GM21717 (cell line): ENCODE measurements around the gene FBXO42.

Experiments
- ATAC-seq: cut with Tn5 transposase; IDR thresholded peaks from one replicate; pipeline ENCODE4 v1.9.1; 2021; ENCODE audit warnings: mild to moderate bottlenecking, moderate library complexity; ENCODE audit not compliant: unreplicated experiment

FBXO42 gene

GRCh38 chr1:16326833-16327404, 25.4 kb downstream of the FBXO42 start:
- no peak for ATAC-seq

DNA sequence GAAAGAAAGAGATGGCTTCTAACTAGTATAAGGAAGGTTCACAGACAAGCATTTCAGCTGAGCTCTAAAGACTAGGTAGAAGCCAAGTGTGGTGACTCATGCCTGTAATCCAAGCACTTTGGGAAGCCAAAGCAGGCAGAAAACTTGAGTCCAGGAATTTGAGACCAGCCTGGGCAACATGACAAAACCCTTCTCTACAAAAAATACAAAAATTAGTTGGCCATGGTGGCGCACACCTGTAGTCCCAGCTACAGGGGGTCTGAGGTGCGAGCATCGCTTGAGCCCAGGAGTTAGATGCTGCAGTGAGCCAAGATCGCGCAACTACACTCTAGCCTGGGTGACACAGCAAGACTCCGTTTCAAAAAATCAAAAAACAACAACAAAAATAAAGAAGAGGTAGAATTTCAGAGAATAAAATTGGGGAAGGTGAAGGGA, 27.8 kb downstream of the FBXO42 start:
- no peak for ATAC-seq

GRCh38 chr1:16321176-16321867, 31.0 kb downstream of the FBXO42 start:
- ATAC-seq, result no peak

DNA sequence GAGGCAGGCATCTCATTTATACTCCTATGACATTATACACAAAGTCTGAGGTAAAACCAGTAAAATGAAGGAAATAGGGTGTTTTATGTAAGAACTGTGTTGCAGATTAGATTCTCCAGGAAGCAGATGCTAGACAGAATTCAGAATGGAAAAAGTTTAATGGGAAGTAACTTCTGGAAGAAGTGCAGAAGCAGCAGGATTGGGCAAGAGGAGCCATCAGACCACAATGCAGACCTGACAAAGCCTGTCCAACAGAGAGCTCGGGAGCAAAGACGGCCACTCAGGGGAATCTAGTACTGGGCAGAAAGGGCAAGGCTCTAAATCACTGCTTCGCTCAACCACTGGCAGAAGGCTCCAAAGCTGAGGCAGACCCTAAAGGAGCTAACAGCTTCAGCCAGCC, 33.7 kb downstream of the FBXO42 start:
- no peak for ATAC-seq

DNA sequence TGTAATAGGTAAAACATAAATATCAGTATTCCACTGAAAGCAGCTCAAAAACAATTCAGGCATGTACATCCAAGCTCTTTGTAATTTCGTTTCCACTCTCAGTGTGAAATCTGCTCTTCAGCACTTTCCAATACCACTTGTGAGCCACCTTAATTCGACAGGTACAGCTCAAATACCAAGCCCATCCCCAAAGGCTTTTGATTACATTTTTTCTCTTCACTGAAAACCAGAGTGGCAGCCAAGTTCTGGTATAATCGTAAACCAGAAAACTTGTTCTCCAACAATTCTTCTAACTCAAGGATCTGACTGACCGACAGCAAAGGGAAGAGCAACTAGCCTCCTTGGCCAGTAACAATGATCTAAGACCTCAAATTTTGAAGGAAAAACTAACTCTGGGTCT, 36.8 kb downstream of the FBXO42 start:
- no peak for ATAC-seq

DNA sequence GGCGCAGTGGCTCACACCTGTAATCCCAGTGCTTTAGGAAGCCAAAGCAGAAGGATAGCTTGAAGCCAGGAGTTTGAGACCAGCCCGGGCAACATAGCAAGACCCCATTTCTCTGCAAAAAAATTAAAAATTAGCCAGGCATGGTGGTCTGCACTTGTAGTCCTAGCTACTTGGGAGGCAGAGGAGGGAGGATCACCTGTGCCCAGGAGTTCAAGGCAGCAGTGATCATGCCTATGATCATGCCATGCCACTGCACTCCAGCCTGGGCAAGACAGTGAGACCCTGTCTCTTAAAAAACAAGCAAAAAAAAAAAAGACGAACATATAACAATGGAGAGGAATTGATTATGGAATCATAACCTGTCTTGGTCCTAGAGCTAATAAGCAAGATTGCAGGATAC, 45.1 kb downstream of the FBXO42 start:
- ATAC-seq, result no peak

DNA sequence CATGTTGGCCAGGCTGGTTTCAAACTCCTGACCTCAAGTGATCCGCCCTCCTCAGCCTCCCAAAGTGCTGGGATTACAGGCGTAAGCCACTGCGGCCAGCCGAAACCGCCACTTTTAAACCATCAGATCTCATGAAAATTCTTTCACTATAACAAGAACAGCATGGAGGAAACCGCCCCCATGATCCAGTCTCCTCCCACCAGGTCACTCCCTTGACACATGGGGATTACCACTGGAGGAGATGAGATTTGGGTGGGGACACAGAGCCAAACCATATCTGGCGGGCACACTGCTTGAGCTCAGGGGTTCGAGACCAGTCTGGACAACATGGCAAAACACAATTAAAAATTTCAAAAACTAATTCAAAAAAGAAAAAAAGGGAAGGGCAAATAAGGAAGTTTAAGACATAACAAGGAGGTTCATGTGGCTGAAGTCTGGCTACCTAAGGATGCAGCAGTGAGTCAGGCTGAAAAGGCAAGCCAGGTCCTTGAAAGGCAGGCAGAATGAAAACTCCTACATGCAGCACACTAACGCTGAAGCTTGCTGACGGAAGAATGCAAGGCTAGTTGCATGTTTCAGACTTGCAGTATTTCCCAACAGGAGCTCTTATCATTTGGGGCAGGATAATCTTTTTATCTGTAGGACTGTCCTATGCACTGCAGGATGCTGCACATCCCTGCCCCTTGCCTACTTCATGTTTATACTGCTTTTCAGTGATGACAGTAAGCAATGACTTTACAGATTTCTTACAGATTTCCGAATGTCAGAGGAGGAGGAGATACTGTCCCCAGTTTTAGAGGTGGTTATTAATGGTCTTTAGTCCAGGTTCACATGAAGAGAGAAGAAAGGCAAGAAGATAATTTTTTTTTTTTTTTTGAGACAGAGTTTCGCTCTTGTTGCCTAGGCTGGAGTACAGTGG, 49.3 kb downstream of the FBXO42 start:
- ATAC-seq, result no peak

DNA sequence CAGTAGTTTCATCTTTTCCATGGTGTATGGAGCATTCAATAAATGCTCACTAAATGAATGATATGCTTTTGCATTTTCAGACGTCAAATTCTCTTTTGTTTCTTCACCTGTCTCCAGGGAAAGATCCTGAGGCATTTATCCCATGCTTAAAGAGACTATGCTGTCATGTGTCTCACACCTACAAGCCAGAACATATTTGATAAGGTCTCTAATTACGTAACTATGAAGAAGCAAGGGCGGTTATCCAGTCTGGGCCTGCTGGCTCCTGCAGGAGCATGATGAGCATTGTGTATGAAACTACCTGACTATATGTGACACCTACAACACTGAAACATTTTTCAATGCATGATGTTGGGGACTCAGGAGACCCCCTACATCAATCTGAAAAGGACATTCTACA, 51.8 kb downstream of the FBXO42 start:
- no peak for ATAC-seq

DNA sequence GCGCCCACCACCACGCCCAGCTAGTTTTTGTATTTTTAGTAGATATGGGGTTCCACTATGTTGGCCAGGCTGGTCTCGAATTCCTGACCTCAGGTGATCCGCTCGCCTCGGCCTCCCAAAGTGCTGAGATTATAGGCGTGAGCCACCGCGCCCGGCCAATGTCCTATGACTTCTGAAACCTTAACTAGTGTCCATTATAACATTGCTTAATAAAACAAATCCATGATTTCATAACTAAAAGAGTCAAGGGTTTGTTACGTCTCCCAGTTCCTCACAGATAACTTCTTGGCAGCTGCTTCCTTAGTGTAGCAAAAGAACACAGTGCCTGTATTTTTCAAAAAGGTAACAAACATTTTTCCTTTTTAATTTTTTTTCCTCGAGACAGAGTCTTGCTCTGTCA, 53.6 kb downstream of the FBXO42 start:
- no peak for ATAC-seq

DNA sequence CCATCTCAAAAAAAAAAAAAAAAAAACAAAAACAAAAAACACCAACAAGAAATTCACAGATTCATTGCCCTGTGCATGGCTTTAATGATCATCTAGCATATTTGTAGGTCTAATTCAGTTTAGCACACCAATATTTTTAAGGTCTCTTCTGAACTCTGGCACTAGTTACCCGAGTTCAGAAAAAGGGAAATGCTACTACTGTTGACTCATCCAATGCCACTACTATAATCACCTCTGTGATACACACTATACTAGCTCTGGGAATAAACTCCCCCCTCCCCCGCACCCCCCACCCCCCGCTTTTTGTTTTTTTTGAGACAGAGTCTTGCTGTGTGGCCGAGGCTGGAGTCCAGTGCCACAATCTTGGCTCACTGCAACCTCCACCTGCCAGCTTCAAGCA, 55.6 kb downstream of the FBXO42 start:
- no peak for ATAC-seq

GRCh38 chr1:16294219-16295212, 57.8 kb downstream of the FBXO42 start:
- no peak for ATAC-seq

- ATAC-seq, result no peak
Measured at GRCh38 chr1:16293538-16293937, 58.7 kb downstream of the FBXO42 start.

GRCh38 chr1:16292739-16293138, 59.5 kb downstream of the FBXO42 start:
- ATAC-seq, result no peak

- no peak for ATAC-seq
Measured at GRCh38 chr1:16289959-16290358, 62.3 kb downstream of the FBXO42 start.

- no peak for ATAC-seq
Measured at GRCh38 chr1:16286122-16286521, 66.2 kb downstream of the FBXO42 start.

DNA sequence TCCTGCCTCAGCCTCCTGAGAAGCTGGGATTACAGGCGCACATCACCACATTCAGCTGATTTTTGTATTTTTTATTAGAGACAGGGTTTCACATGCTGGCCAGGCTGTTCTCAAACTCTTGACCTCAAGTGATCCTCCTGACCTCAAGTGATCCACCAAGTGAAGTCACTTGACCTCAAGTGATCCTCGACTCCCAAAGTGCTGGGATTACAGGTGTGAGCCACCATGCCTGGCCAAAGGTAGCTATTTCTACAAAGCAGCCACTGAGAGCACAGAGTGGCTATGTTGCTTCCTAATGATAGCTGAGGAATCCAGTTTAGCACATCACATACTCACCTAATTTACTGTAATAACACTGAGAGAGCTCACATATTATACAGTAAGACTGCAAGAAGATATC, 70.5 kb downstream of the FBXO42 start:
- no peak for ATAC-seq

GRCh38 chr1:16279186-16279585, 73.1 kb downstream of the FBXO42 start:
- no peak for ATAC-seq

GRCh38 chr1:16276302-16277030, 75.8 kb downstream of the FBXO42 start:
- no peak for ATAC-seq

DNA sequence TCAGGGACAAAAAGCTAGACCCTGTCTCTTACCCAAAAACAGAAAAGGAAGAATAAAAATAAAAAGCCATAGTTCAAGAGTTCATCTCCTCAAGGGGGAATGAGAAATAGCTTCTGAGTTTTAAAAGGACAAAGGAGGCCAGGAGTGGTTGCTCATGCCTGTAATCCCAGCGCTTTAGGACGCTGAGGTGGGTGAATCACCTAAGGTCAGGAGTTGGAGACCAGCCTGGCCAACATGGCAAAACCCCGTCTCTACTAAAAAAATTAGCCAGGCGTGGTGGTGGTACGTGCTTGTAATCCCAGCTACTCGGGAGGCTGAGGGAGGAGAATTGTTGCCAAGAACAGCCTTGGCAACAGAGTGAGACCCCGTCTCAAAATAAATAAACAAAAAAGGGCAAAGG, 76.7 kb downstream of the FBXO42 start:
- no peak for ATAC-seq

- no peak for ATAC-seq
Measured at GRCh38 chr1:16267690-16268180, 84.5 kb downstream of the FBXO42 start.
